HEK293 (cell line): ENCODE results near the gene GGTLC2.
"Not testable (repeated sequence)": the region's sequence is repeated elsewhere in the genome, so short reads cannot be mapped to it uniquely, and the experiment has no call there.

Experiments used
- CTCF ChIP-seq: fragments of 450-650 bp; formaldehyde crosslinking; IDR thresholded peaks from 2 replicates; pipeline ENCODE4 v1.5.1; 2016; ENCODE audit warnings: missing biosample characterization, missing genetic modification characterization
- GLIS2 ChIP-seq: fragments of 450-650 bp; formaldehyde crosslinking; IDR thresholded peaks from 2 replicates; pipeline ENCODE4 v1.5.1; 2016; ENCODE audit warnings: missing biosample characterization, missing genetic modification characterization
- KLF10 ChIP-seq: fragments of 450-650 bp; IDR thresholded peaks from 2 replicates; pipeline ENCODE4 v1.5.1; 2018; ENCODE audit warnings: missing biosample characterization, mild to moderate bottlenecking, missing genetic modification characterization
- OVOL3 ChIP-seq: fragments of 450-650 bp; formaldehyde crosslinking; IDR thresholded peaks from 2 replicates; pipeline ENCODE4 v1.5.1; 2016; ENCODE audit warnings: missing biosample characterization, missing genetic modification characterization
- PRDM2 ChIP-seq: fragments of 450-650 bp; formaldehyde crosslinking; IDR thresholded peaks from 2 replicates; pipeline ENCODE4 v1.5.1; 2016; ENCODE audit warnings: missing biosample characterization, missing genetic modification characterization, borderline replicate concordance
- RBAK ChIP-seq: fragments of 450-650 bp; formaldehyde crosslinking; IDR thresholded peaks from 2 replicates; pipeline ENCODE4 v1.5.1; 2016; ENCODE audit warnings: missing biosample characterization, missing genetic modification characterization
- SETDB1 ChIP-seq: IDR thresholded peaks from one replicate; pipeline ENCODE4 v1.6.1; 2017; ENCODE audit warnings: mild to moderate bottlenecking, low read length, moderate library complexity, mixed read lengths; ENCODE audit not compliant: insufficient read length
- ZBTB10 ChIP-seq: fragments of 450-650 bp; formaldehyde crosslinking; IDR thresholded peaks from 2 replicates; pipeline ENCODE4 v1.5.1; 2016; ENCODE audit warnings: missing biosample characterization, missing genetic modification characterization
- ZEB2 ChIP-seq: fragments of 450-650 bp; formaldehyde crosslinking; IDR thresholded peaks from 2 replicates; pipeline ENCODE4 v1.5.1; 2016; ENCODE audit warnings: missing biosample characterization, missing genetic modification characterization
- ZNF280D ChIP-seq: fragments of 450-650 bp; formaldehyde crosslinking; IDR thresholded peaks from 2 replicates; pipeline ENCODE4 v1.5.1; 2016; ENCODE audit warnings: missing biosample characterization, missing genetic modification characterization
- ZNF394 ChIP-seq: fragments of 450-650 bp; formaldehyde crosslinking; IDR thresholded peaks from 2 replicates; pipeline ENCODE4 v1.5.1; 2016; ENCODE audit warnings: missing biosample characterization, missing genetic modification characterization, mild to moderate bottlenecking, moderate library complexity, borderline replicate concordance
- ZNF544 ChIP-seq: fragments of 450-650 bp; formaldehyde crosslinking; IDR thresholded peaks from 2 replicates; pipeline ENCODE4 v1.5.0; 2017; ENCODE audit warnings: missing biosample characterization, missing genetic modification characterization
- ZNF548 ChIP-seq: fragments of 450-650 bp; formaldehyde crosslinking; IDR thresholded peaks from 2 replicates; pipeline ENCODE4 v1.5.1; 2016; ENCODE audit warnings: missing biosample characterization, missing genetic modification characterization
- ZNF792 ChIP-seq: fragments of 450-650 bp; formaldehyde crosslinking; IDR thresholded peaks from 2 replicates; pipeline ENCODE4 v1.5.1; 2016; ENCODE audit warnings: missing biosample characterization, missing genetic modification characterization

- TF ChIP-seq CTCF (tag by site-specific recombination); ZNF544 (tag by site-specific recombination); GLIS2 (tag by site-specific recombination); ZEB2 (tag by site-specific recombination); ZBTB10; ZNF280D (tag by site-specific recombination); SETDB1; OVOL3; RBAK; ZNF548 (tag by site-specific recombination); PRDM2 (tag by site-specific recombination); ZNF394 (tag by site-specific recombination); KLF10 (tag by site-specific recombination); ZNF792 (tag by site-specific recombination): not testable (repeated sequence)
Measured at GRCh38 chr22:22632226-22632625, 12.2 kb upstream of the GGTLC2 start.
